Large intestine (tissue), 3 donors: ENCODE measurements around the gene OR7A10. TPM values are rescaled to one million over a fixed set of nuclear protein-coding genes. Genes with fewer than 3 reads are reported as not detected.

Experiments used
- DNase-seq, 2 donors: peaks; one replicate each; pipeline versions ENCODE4 v3.0.0 to v3.0.0-alpha.2; 2013
- H3K27ac ChIP-seq: one replicate; pipeline ENCODE4 v1.5.1; 2013; ENCODE audit warnings: low read length
- H3K27me3 ChIP-seq: 2 replicates; pipeline ENCODE4 v1.6.1; 2013; ENCODE audit warnings: low read length; ENCODE audit not compliant: control insufficient read depth, insufficient read depth
- H3K36me3 ChIP-seq: 2 replicates; pipeline ENCODE4 v1.6.1; 2013; ENCODE audit warnings: low read length; ENCODE audit not compliant: control insufficient read depth, insufficient read depth
- H3K4me1 ChIP-seq: one replicate; pipeline ENCODE4 v1.6.1; 2013; ENCODE audit warnings: low read length; ENCODE audit not compliant: control insufficient read depth, insufficient read depth
- H3K4me3 ChIP-seq: one replicate; pipeline ENCODE4 v1.5.1; 2013; ENCODE audit warnings: low read length
- H3K9me3 ChIP-seq: one replicate; pipeline ENCODE4 v1.6.1; 2013; ENCODE audit warnings: mild to moderate bottlenecking, low read depth, low read length, moderate library complexity; ENCODE audit not compliant: control insufficient read depth
- WGBS: methylation state at CpG from one replicate; pipeline ENCODE4 v1.1.5; 2013; ENCODE audit warnings: low lambda C conversion rate; ENCODE audit not compliant: insufficient coverage; 5-methylcytosine and 5-hydroxymethylcytosine counted together
- polyA plus RNA-seq: library from polyadenylated mRNA; unstranded; fragments of 120-200 nt; gene quantifications from one replicate; pipeline ENCODE4 v1.2.1, GENCODE V29; 2013

OR7A10 gene
- polyA plus RNA-seq, 1 donor, result not detected

GRCh38 chr19:14835011-14835410 lies 13.7 kb downstream of the OR7A10 start, which contains the start of the genes OR7A5 and OR7C1:
TSS of gene OR7A5 (minus strand) at chr19:14835185. CDS start at chr19:14828241, 6,944 bp downstream.
TSS of gene OR7C1 (minus strand) at chr19:14835185. CDS start at chr19:14800136, 35,049 bp downstream.
- no peak within 1 kb of the TSS for H3K4me3 ChIP-seq
- no peaks in the 10 kb centered on the region for H3K9me3 ChIP-seq
- DNase-seq, result no peak
- no peak within 1 kb of the TSS for H3K27ac ChIP-seq
- H3K27me3 ChIP-seq, result no peaks in the 10 kb centered on the region
- no peaks in the 10 kb centered on the region for H3K4me1 ChIP-seq
- H3K36me3 ChIP-seq, result no peaks in the 10 kb centered on the region
- WGBS, result no CpG with 5 or more reads among the region's 1 CpG

DNA sequence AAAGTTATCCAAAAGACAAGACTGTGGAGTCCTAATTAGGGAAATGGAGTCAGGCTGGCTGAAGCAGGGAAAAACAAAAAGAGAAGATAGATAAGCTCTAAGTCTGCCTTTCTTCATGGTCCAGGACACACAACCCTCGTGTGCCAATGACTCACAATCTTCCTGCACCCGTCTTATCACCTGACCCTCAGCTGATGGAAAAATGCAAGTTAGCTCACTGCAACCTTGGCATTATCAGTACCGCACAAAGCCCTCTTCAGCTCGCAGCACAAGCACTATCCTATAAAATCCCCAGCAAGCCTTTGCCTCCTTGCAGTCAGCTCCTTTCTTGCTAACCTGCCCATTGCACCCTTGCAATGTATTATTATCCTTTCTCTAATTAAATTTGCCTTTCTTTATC lies 18.0 kb downstream of the OR7A10 start:
- Histone ChIP-seq H3K4me1 (no peaks in the 10 kb centered on the region), H3K27me3 (no peaks in the 10 kb centered on the region), H3K27ac (no peak overlapping the region), H3K4me3 (no peak overlapping the region), H3K9me3 (no peaks in the 10 kb centered on the region), H3K36me3 (no peaks in the 10 kb centered on the region)
- WGBS, result no CpG with 5 or more reads among the region's 4 CpGs
- DNase-seq, result peak; percentile 0 to 5

DNA sequence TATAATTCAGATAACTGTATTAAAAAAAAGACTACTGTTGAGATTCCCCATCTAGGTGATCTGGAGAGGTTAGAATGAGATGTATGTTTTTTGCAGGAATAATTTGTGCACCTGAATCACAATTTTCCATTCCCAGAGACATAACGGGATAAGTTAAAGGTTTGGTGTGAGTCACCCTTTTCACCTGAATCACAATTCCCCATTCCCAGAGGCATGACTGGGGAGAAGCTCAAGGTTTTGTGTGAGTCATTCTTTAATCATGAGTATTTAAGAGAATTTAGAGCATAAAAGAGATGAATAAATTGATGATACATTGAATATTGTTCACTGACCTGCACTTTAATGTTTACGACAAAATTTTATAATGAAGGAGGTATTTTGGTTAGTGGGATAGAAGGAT lies 22.7 kb downstream of the OR7A10 start:
- Histone ChIP-seq H3K9me3 (no peaks in the 10 kb centered on the region), H3K4me3 (no peak overlapping the region), H3K27me3 (no peaks in the 10 kb centered on the region), H3K36me3 (no peaks in the 10 kb centered on the region), H3K27ac (no peak overlapping the region), H3K4me1 (no peaks in the 10 kb centered on the region)
- WGBS, result 100% methylated on average over 2 of the region's 2 CpGs
- no peak for DNase-seq

DNA sequence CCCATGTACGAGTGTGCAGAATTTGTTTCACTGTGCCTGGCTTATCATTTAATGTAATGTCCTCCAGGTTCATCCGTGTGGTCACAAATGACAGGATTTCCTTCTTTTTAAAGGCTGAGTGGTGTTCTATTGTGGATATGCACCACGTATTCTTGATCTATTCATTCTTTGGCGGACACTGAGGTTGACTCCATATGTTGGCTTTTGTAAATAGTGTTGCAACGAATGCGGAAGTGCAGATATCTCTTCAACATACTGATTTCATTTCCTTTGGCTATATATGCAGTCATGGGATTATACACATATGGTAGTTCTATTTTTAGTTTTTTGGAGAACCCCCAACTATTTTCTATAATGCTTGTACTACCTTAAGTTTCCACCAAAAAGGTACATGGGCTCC lies 26.8 kb downstream of the OR7A10 start:
- H3K4me1 ChIP-seq, result no peaks in the 10 kb centered on the region
- 83% methylated on average over 1 of the region's 6 CpGs for WGBS

GRCh38 chr19:14818588-14818987 lies 30.1 kb downstream of the OR7A10 start:
- Histone ChIP-seq H3K4me3 (no peak overlapping the region), H3K9me3 (no peaks in the 10 kb centered on the region), H3K27ac (no peak overlapping the region), H3K36me3 (no peaks in the 10 kb centered on the region), H3K4me1 (no peaks in the 10 kb centered on the region), H3K27me3 (no peaks in the 10 kb centered on the region)
- WGBS, result 57% methylated on average over 4 of the region's 8 CpGs
- DNase-seq, result no peak

More for the DNA sequence above, 26.8 kb downstream of the OR7A10 start:
- Histone ChIP-seq H3K36me3 (no peaks in the 10 kb centered on the region), H3K4me3 (no peak overlapping the region), H3K27ac (no peak overlapping the region), H3K9me3 (no peaks in the 10 kb centered on the region), H3K27me3 (no peaks in the 10 kb centered on the region)
- no peak for DNase-seq

GRCh38 chr19:14817052-14817451 lies 31.7 kb downstream of the OR7A10 start:
- no peak for DNase-seq
- H3K4me1 ChIP-seq, result no peaks in the 10 kb centered on the region
- WGBS, result no CpG with 5 or more reads among the region's 3 CpGs
- no peaks in the 10 kb centered on the region for H3K27me3 ChIP-seq
- no peaks in the 10 kb centered on the region for H3K36me3 ChIP-seq
- no peak overlapping the region for H3K4me3 ChIP-seq
- no peak overlapping the region for H3K27ac ChIP-seq
- no peaks in the 10 kb centered on the region for H3K9me3 ChIP-seq

- WGBS, result no CpG with 5 or more reads among the region's 2 CpGs
- Histone ChIP-seq H3K27ac (no peak overlapping the region), H3K36me3 (no peaks in the 10 kb centered on the region), H3K4me3 (no peak overlapping the region), H3K4me1 (no peaks in the 10 kb centered on the region), H3K27me3 (no peaks in the 10 kb centered on the region), H3K9me3 (no peaks in the 10 kb centered on the region)
- no peak for DNase-seq
Observed at GRCh38 chr19:14814982-14815652, 33.6 kb downstream of the OR7A10 start.

DNA sequence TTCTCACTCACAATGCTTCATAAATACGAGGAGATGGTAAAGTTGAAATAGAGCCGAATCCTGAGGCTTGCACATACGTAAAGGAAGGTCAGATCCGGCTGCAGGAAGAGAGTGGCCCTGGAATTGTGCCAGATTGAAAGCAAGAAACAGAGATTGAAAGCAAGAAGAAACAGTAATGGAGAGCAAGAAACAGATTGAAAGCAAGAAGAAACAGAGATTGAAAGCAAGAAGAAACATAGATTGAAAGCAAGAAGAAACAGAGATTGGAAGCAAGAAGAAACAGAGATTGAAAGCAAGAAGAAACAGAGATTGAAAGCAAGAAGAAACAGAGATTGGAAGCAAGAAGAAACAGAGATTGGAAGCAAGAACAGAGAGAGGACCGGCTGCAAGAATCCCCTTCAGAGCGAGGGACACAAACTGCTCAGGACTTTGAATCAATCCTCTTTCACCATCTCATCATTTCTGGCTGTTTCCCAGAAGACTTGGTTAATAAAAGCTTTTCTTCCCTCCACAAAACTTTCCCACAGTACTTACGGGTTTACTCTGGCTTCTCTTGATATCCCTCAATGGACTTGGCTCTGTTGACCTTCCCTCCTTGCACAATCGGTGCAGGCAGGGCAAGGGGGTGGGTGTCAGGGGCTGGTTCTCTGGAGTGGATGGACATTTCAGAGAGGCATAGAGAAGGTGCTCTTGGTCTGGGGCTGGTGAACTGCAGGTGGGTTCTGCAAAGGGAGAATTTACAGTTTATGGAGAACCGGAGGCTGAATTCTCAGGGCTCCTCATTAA lies 39.3 kb downstream of the OR7A10 start:
- H3K36me3 ChIP-seq, result no peaks in the 10 kb centered on the region
- no peak overlapping the region for H3K27ac ChIP-seq
- H3K4me3 ChIP-seq, result no peak overlapping the region
- DNase-seq, result no peak
- WGBS, result no CpG with 5 or more reads among the region's 9 CpGs
- H3K9me3 ChIP-seq, result no peaks in the 10 kb centered on the region
- H3K27me3 ChIP-seq, result no peaks in the 10 kb centered on the region
- no peaks in the 10 kb centered on the region for H3K4me1 ChIP-seq

GRCh38 chr19:14804765-14805164 lies 44.0 kb downstream of the OR7A10 start:
- H3K9me3 ChIP-seq, result no peaks in the 10 kb centered on the region
- H3K4me1 ChIP-seq, result no peaks in the 10 kb centered on the region
- H3K27me3 ChIP-seq, result no peaks in the 10 kb centered on the region
- no peak overlapping the region for H3K4me3 ChIP-seq
- DNase-seq, result no peak
- WGBS, result 86% methylated on average over 1 of the region's 3 CpGs
- no peak overlapping the region for H3K27ac ChIP-seq
- H3K36me3 ChIP-seq, result no peaks in the 10 kb centered on the region

DNA sequence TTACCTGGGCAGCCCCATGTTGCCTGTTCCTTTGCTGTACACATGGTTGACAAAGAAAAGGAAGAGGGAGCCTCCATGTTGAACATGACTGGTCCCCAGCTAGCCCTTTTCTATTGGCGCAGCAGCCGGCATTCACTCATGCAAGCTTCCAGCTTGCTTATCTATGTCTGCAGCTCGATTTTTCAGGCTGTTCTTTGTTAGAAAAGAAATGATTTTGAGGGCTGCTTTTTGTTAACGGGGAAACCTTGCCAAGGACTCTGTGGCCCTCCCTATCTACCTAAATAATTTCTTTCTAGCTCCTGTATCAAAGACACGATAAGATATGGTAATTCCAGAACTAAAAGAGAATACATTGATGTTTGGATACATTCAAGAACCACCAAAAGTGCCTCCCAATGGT lies 50.0 kb downstream of the OR7A10 start:
- no peaks in the 10 kb centered on the region for H3K36me3 ChIP-seq
- no peak for DNase-seq
- WGBS, result 81% methylated on average over 2 of the region's 5 CpGs
- H3K4me3 ChIP-seq, result no peak overlapping the region
- H3K4me1 ChIP-seq, result no peaks in the 10 kb centered on the region
- no peak overlapping the region for H3K27ac ChIP-seq
- no peaks in the 10 kb centered on the region for H3K9me3 ChIP-seq
- H3K27me3 ChIP-seq, result no peaks in the 10 kb centered on the region
